ENCODE results near the gene ANKRD18A.

The ANKRD18A gene

DNA sequence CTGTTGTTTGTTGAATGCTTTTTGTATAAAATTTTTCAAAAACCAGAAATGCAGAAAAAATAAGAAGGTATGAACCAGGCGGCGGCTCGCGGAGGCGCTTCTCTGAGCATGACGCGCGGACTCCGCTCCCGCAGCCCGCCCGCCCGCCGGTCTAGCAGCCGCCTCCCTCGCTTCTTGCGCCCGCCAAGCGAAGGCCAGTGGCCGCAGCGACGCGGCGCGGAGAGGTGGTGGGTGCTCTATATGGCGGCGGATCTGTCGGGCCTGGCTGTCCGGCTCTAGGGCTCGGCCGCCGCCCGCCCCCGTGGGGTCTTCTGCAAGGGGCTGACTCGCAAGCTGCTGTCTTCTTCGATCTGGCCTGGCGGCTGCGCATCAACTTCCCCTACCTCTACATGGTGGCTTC, 93.8 kb downstream of the ANKRD18A start:
- Histone ChIP-seq H3K27me3 (ENCODE audit: insufficient read depth, low read depth, severe bottlenecking) (no peaks in the 10 kb centered on the region), H3K9me3 (ENCODE audit: severe bottlenecking) (no peaks in the 10 kb centered on the region), H3K36me3 (no peaks in the 10 kb centered on the region), H3K4me3 (ENCODE audit: low read depth, low read length) (no peak overlapping the region), H3K27ac (no peak overlapping the region)
- no peak for DNase-seq
- TF ChIP-seq, protein P1, sequence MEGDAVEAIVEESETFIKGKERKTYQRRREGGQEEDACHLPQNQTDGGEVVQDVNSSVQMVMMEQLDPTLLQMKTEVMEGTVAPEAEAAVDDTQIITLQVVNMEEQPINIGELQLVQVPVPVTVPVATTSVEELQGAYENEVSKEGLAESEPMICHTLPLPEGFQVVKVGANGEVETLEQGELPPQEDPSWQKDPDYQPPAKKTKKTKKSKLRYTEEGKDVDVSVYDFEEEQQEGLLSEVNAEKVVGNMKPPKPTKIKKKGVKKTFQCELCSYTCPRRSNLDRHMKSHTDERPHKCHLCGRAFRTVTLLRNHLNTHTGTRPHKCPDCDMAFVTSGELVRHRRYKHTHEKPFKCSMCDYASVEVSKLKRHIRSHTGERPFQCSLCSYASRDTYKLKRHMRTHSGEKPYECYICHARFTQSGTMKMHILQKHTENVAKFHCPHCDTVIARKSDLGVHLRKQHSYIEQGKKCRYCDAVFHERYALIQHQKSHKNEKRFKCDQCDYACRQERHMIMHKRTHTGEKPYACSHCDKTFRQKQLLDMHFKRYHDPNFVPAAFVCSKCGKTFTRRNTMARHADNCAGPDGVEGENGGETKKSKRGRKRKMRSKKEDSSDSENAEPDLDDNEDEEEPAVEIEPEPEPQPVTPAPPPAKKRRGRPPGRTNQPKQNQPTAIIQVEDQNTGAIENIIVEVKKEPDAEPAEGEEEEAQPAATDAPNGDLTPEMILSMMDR (IDR thresholded peaks at IDR 0.05; ENCODE audit: low read depth, low read length), result no peak

DNA sequence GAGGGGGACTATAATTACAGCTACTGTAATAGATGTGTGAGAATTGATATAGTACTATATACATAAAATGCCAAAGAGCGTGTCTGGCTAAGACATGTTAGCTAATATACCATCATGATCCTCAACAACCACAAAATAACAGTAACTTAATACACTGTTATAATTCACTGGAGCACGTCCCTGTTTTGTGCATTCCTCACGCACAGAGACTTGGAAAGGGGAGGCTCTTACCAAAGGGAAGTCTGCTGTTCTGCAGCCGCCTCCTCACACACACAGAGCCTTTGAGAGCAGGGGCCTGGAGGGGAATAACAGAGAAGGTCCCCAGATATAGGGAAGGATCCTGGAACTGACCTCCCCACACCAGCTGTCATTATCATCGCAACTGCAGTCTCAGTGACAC, 97.3 kb downstream of the ANKRD18A start:
- TF ChIP-seq, protein P1 (IDR thresholded peaks at IDR 0.05; ENCODE audit: low read depth, low read length), result no peak
- Histone ChIP-seq H3K36me3 (no peaks in the 10 kb centered on the region), H3K4me3 (ENCODE audit: low read depth, low read length) (no peak overlapping the region), H3K27ac (no peak overlapping the region), H3K27me3 (ENCODE audit: insufficient read depth, low read depth, severe bottlenecking) (no peaks in the 10 kb centered on the region), H3K9me3 (ENCODE audit: severe bottlenecking) (no peaks in the 10 kb centered on the region)
- DNase-seq, result no peak

DNA sequence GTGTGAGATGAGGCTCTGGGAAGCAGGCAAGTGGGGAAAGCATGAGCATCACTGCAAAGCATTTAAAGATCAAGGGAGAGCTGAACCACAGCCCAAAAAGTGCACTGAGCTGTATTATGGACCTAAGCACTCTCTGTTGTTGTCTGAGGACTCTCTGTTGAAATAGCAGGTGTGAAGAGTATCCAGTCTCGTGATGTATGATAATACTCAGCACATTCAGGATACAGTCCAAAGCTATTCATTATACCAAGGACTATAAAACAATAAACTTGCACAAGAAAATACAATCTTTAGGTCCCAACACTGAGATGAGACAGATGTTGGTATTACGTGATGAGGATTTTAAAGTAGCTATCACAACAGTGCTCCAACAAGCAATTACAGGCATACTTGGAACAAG, 98.6 kb downstream of the ANKRD18A start:
- H3K27ac ChIP-seq, result no peak overlapping the region
- TF ChIP-seq, protein P1 (IDR thresholded peaks at IDR 0.05; ENCODE audit: low read depth, low read length), result no peak
- no peaks in the 10 kb centered on the region for H3K27me3 ChIP-seq (ENCODE audit: insufficient read depth, low read depth, severe bottlenecking)
- H3K4me3 ChIP-seq (ENCODE audit: low read depth, low read length), result no peak overlapping the region
- H3K36me3 ChIP-seq, result no peaks in the 10 kb centered on the region
- H3K9me3 ChIP-seq (ENCODE audit: severe bottlenecking), result no peaks in the 10 kb centered on the region
- no peak for DNase-seq

Measured in WERI-Rb-1 (cell line).